HG02623 (cell line): Measurements from ENCODE around the gene CATSPERZ.
A peak's percentile ranks its signal among the peaks of the same experiment; 100 is the strongest.
"Not testable (repeated sequence)": the region's sequence is repeated elsewhere in the genome, so short reads cannot be mapped to it uniquely, and the experiment has no call there.

Source experiments
- ATAC-seq: cut with Tn5 transposase; IDR thresholded peaks from one replicate; pipeline ENCODE4 v1.9.1; 2021; ENCODE audit warnings: moderate library complexity; ENCODE audit not compliant: unreplicated experiment

CATSPERZ gene

DNA sequence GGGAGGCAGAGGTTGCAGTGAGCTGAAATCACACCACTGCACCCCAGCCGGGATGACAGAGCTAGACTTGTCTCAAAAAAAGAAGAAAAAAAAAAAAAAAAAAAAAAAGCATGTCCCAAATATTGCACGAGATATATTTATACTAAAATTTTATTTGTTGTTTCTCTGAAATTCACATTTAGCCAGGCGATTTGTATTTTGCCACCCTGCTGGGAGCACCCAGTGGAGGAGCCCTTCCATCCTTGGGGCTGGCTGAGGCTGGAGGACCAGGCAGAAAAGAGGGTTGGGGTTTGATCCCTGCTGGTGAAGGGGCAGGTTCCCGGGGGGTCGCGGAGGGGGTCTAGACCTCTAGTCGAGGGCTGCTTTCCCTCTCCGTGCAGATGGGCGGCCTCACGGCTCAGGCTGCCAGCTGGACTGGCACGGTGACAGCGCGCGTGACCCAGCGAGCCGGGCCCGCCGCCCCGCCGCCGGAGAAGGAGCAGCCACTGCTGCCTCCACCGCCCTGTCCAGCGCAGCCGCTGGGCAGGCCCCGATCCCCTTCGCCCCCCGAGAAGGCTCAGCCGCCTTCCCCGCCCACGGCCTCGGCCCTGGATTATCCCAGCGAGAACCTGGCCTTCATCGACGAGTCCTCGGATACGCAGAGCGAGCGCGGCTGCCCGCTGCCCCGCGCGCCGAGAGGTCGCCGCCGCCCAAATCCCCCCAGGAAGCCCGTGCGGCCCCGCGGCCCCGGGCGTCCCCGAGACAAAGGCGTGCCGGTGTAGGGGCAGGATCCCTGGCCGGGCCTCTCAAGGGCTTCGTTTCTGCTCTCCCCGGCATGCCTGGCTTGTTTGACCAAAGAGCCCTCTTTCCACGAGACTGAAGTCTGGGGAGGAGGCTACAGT, 952 bp upstream of the CATSPERZ start:
- no peak for ATAC-seq

DNA sequence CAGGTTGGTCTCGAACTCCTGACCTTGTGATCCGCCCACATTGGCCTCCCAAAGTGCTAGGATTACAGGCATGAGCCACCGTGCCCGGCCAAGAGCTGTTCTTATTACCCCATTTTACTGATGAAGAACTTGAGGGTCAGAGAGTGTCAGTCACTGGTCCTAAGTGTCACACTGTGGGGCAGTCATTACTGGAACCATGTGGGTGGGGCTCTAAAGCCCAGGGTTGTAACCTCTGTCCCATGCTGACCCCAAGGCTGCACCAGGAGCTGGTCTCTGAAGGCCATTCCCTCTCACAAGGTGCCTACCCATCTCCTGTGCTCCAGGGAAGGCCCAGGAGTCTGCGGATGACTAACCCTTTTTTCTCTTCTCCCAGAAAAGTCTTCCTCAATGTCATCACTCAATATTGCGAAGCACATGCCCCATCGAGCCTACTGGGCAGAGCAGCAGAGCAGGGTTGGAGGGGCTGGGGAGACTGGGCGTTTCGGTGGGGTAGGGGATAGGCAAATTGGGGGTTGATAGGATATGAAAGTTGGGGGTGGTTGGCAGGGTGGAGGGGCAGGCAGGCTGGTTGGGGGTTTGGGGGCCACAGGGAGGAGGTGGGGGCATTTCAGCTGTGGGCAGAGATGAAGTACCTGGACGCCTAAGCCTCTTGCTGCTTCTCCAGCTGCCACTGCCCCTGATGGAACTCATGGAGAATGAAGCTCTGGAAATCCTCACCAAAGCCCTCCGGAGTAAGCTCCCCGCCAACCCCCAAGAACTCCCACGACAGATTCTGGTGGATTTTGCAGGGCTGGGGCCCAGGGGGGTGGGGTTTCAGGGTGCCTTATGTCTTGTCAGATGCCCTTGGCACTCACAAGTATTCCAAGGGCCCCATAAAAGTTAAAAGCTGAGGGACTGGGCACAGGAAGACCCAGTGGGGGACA, 3.2 kb downstream of the CATSPERZ start:
- ATAC-seq: no peak

DNA sequence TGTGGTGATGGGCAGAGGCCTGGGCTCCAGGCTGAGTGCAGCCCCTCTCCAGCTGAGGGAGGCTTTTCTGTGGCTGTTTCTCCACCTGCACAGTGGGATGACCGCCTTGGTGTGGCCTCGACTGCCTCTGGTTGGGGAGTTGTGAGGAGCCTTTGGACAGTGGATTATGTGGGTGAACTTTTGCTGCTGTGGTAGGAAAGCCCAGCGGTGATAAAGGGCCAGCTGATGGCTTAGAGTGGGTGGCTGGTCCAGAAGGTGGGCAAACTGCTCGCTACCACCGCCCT, 3.8 kb downstream of the CATSPERZ start:
- ATAC-seq: no peak

DNA sequence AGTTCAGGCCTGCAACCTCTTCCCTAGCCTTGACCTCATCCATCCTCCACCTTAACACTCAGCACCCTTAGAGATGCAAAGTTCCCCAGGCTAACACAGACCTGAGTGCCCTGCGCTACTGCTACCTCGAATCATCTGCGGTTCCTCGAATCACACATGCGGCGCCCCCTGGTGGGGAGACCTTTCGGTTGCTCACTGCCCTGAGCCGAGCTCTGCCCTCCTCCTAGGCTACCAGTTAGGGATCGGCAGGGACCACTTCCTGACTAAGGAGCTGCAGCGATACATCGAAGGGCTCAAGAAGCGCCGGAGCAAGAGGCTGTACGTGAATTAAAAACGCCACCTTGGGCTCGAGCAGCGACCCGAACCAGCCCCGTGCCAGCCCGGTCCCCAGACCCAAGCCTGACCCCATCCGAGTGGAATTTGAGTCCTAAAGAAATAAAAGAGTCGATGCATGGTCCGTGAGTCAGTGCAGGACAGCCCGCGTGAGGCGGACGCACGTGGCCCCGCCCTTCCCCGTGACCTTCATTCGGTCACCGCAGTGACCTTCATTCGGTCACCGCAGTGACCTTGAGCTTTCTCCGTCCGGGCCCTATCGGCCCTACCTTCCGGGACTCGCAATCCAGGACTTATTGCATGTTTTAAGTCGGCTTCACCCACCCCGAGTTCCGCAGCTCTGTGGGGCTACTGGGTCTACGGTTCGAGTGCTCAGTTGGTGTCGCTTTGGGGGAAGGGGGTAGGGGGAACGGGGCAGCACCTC, 4.3 kb downstream of the CATSPERZ start:
- peak; percentile 2 for ATAC-seq

DNA sequence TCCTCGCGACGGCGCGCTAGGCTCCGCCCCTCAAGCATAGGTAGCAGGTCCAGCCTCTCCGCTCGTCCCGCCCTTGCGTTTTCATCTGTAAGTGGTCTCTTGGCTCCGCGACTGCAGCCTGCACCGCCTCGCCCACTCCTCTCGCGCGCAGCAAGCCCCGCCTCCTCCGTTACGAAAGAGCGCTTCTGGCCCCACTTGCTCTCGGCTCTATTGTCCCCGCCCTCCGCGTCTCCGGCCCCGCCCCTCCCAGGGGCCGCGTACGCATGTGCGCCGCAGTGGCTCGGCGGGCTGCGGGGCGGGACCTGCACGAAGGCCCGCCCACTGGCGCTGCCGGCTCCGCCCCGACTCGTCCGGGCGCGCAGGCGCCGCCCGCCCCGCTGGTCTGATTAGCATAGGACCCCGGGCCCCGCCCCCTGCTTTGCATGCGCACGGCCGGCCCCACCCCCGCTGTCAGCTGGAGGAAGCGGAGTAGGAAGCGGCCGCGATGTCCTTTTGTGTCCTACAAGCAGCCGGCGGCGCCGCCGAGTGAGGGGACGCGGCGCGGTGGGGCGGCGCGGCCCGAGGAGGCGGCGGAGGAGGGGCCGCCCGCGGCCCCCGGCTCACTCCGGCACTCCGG, 5.0 kb downstream of the CATSPERZ start, which contains the start of gene ESRRA:
Gene ESRRA (plus strand): TSS at position 450 of the 616 bp plus-strand sequence. CDS start 1,656 bp downstream, outside the sequence.
- ATAC-seq: peak; percentile 65

DNA sequence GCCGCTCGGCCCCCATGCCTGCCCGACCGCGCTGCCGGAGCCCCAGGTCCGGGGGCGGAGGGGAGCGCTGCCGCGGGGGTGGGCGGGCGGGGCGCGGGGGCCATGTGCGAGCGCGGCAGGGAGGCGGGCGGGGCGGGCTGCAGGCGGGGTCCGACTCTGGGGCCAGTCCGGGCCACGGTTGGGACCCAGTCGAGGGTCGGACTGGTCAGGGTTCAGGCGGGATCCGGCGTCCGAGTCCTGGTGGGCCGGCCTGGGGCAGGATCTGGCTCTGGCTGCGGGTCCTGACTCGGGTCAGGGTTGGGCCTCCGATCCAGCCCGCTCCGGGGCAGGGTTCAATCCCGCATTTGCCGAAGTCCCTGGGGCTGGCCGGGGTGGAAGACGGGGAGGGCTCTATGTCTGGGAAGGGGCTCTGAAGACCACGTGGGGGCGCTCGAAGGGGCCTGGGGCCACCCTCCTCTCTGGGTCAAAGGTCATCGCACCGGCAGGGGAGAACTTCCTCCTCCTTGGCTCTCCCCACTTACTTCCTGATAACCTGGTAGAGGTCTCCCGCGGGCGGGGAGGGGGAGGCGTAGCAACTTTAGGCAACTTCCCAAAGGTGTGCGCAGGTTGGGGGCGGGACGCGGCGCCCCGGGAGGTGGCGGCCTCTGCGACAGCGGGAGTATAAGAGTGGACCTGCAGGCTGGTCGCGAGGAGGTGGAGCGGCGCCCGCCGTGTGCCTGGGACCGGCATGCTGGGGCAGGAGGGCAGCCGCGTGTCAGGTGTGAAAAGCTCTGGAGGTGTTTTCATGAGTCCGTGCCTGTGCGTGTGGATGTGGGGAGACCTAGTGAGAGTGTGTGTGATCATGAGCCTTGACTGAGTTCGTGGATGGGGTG, 5.8 kb downstream of the CATSPERZ start:
- ATAC-seq: peak; percentile 15

DNA sequence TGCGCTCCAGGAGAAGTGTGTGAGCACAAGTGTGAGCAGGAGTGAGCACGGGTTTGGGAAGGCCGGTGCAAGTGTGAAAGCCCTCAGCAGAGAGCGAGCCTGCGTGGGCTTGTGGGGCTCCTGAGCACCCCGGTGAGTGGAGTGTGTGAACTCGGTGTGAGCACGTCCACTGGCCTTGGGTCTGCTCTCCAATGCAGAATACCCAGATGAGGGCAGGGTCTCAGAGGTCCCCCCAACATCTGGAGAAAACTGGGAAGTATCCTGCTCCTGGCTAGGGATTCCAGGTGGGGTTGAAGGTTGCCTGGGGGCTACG, 6.4 kb downstream of the CATSPERZ start:
- ATAC-seq: no peak

DNA sequence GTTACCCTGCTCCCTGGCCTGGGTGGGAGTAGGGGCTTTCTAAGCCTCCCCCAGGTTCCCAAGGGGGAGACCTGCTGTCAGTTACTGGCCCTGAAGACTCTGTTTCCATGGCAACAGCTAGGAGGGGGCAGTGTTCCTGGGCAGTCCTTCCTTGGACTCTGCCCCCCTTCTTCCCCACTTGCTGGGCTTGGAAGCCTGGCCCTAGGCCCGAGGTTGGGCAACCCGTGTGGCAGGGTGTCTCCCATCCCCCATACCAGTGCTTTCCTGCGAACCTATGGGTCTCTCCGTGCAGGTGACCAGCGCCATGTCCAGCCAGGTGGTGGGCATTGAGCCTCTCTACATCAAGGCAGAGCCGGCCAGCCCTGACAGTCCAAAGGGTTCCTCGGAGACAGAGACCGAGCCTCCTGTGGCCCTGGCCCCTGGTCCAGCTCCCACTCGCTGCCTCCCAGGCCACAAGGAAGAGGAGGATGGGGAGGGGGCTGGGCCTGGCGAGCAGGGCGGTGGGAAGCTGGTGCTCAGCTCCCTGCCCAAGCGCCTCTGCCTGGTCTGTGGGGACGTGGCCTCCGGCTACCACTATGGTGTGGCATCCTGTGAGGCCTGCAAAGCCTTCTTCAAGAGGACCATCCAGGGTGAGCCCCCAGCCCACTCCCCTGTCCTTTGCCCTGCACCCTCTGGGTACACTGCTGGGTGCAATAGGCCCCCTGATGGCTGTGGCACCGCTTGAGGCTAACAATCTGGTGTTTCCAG, 6.9 kb downstream of the CATSPERZ start:
- no peak for ATAC-seq

DNA sequence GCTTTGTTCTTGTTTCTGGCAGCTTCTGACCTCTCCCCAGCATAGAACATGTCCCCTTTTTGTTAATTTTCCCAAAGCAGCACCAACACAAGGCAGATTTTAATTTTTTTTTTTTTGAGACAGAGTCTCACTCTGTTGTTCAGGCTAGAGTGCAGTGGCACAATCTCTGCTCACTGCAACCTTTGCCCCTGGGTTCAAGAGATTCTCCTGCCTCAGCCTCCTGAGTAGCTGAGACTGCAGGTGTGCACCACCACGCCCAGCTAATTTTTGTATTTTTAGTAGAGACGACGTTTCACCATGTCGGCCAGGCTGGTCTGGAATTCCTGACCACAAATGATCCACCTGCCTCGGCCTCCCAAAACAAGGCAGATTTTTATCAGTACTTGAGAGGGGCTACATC, 7.6 kb downstream of the CATSPERZ start:
- ATAC-seq: not testable (repeated sequence)

DNA sequence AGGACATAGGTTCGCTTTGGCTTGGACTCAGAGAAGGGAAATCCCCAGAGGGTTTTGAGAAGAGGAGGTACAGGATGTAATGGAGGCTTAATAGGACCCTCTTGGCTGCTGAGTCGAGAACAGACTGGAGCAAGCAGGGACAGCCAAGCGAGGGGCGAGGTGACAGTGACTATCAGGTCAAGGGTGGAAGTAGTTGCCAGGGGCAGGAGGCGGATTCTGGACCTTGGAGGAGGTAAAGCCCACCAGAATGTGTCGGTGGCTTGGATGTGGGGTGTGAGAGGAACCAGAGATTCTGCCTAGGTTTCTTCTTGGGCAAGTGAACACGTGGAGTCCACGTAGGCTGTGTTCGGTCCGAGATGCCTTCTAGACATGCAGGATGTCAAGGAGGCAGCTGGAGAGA, 12.8 kb downstream of the CATSPERZ start:
- ATAC-seq: no peak

DNA sequence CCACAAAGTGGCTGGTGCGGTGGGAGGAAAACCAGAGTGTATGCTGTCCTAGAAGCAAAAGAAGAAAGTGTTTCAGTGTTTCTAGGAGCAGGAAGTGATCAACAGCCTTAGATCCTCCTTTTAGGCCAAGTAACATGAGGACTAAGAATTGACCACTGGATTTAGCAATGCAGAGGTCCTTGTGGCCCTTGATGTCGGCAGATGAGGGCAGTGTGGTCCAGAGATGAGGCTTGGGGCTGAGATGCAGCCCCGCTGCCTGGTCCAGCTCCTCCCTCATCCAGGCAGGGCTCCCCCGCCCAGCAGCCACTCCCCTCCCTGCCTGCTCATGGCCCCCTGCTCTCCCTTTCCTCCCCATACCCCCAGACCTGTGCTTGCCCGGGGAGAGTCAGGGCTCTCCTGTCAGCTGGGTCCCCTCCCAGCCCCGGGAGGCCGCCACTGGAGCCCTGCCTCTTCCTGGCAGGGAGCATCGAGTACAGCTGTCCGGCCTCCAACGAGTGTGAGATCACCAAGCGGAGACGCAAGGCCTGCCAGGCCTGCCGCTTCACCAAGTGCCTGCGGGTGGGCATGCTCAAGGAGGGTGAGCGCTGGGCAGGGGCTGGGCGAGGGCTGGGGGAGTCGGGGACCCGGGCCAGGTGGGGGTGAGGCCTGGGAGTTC, 13.5 kb downstream of the CATSPERZ start:
- no peak for ATAC-seq

DNA sequence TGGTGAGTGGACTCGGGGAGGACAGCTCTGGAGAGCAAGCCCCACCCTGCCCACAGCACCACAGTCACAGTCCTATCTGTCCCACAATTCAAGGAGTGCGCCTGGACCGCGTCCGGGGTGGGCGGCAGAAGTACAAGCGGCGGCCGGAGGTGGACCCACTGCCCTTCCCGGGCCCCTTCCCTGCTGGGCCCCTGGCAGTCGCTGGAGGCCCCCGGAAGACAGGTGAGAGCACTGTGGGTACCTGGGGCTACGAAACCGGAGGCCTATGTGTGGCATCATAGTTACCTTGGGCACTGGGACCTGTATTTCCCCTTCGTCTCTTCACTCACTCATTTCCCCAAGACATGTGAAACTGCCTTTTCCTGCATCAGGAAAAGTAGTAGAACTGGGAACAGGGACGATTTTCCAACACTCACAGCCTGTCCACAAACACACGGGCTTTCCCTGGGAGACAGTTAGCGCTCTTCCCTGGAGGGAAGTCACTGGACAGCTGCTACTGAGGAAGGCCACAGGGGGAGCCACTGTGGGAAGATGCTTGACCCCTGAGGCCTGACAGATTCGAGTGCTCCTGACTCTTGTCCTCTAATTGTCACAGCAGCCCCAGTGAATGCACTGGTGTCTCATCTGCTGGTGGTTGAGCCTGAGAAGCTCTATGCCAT, 14.1 kb downstream of the CATSPERZ start:
- no peak for ATAC-seq

DNA sequence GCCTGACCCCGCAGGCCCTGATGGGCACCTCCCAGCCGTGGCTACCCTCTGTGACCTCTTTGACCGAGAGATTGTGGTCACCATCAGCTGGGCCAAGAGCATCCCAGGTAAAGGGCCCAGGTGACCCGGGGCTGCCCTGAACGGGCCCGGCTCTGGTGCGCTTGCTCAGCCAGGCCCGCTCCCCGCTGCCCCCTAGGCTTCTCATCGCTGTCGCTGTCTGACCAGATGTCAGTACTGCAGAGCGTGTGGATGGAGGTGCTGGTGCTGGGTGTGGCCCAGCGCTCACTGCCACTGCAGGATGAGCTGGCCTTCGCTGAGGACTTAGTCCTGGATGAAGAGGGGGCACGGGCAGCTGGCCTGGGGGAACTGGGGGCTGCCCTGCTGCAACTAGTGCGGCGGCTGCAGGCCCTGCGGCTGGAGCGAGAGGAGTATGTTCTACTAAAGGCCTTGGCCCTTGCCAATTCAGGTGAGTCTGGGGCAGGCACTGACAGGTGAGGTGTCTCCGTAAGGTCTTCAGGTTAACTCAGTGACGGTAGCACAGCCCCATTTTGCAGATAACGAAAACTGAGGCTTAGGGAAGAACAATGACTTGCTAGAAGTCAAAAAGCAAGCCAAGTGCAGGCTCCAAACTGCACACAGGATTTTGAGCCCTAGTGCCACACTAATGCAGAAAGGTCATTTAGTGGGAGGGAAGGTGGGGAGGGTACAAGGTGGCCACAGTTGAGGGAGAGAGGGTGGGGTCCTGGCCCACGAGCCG, 14.8 kb downstream of the CATSPERZ start:
- no peak for ATAC-seq

DNA sequence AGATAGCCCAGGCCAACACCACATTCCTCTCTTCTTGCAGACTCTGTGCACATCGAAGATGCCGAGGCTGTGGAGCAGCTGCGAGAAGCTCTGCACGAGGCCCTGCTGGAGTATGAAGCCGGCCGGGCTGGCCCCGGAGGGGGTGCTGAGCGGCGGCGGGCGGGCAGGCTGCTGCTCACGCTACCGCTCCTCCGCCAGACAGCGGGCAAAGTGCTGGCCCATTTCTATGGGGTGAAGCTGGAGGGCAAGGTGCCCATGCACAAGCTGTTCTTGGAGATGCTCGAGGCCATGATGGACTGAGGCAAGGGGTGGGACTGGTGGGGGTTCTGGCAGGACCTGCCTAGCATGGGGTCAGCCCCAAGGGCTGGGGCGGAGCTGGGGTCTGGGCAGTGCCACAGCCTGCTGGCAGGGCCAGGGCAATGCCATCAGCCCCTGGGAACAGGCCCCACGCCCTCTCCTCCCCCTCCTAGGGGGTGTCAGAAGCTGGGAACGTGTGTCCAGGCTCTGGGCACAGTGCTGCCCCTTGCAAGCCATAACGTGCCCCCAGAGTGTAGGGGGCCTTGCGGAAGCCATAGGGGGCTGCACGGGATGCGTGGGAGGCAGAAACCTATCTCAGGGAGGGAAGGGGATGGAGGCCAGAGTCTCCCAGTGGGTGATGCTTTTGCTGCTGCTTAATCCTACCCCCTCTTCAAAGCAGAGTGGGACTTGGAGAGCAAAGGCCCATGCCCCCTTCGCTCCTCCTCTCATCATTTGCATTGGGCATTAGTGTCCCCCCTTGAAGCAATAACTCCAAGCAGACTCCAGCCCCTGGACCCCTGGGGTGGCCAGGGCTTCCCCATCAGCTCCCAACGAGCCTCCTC, 15.7 kb downstream of the CATSPERZ start:
- not testable (repeated sequence) for ATAC-seq

DNA sequence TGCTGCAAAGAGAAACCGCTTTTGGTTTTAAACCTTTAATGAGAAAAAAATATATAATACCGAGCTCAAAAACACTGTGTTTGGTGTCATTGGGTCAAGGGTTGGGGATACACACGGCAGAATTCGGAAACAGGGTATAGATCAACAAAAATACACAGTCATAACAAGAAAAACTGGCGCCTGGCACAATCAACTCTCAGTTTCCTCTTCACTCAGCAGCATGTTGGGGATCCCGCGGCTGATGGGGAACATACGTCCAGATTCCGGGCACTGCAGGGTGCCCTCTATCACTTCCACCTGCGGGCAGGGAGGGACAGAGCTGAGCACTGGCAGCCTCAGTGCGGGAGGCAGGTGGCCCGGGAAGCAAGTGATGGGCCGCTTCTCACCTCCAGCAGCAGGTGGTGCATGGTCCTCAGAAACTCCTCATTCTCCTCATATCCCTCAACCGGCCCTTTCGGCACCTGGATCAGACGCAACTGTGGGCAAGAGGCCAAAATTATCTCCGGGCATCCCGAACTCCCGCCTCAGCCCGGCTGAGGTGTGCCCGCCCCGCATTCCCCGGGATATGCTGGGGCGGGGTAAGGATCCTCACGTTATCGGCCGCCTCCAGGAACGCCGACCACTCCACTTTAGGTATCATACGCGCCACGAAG, 16.6 kb downstream of the CATSPERZ start:
- no peak for ATAC-seq

DNA sequence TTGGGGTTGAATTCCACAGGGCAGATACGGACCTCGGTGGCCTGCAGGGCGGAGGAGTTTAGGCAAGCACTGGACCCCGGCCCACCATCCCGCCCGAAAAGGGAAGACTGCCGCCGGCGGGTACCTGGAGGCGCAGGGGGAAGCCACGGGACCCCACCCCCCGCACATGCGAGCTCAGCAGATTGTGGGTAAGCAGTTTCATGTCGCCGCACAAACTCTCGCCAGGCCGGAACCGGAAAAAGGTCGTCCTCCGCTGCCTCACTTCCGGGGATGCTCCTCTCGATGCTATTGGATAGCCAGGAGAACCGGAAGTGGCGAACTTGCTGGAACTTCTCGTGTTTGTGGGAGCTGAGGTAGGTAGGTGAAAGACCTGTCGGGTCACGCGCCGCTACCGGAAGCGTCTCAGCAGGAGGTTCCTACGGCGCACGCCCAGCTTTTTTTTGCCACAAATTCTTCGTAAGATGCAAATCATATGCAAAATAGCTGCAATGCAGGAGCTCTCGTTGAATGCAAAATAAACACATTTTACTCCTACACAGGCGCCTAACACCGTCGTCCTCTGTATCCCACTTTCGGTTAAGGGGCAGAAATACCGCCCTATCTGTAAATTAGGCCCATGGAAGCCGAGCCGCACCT, 17.3 kb downstream of the CATSPERZ start, which contains the start of gene TRMT112:
Gene TRMT112 (minus strand): TSS at position 235 of the 636 bp plus-strand sequence. CDS start 33 bp downstream, at position 202.
- ATAC-seq: peak; percentile 62
